Activated naive CD8-positive, alpha-beta T cell treated with anti-CD3 and anti-CD28 coated beads, Interleukin-2, amount 10 ng/mL, durations not matched to agents 7 days and 5 days (primary cell): ENCODE measurements around the gene TJP1. TPM values are rescaled to one million over a fixed set of nuclear protein-coding genes. Genes with fewer than 3 reads are reported as not detected.
"Not testable (repeated sequence)": the region's sequence is repeated elsewhere in the genome, so short reads cannot be mapped to it uniquely, and the experiment has no call there.

Experiments
- ATAC-seq: fragments of 150-1000 bp; cut with Tn5 transposase; one replicate; pipeline ENCODE4 v1.10.0; 2021; ENCODE audit warnings: low read depth, moderate library complexity
- POLR2A ChIA-PET: fragments of 350-600 bp; sonication (Branson Sonifier 250); formaldehyde crosslinking; loops from one replicate; lab custom pipeline; 2021; ENCODE audit warnings: antibody characterized with exemption; lab: Charles Lee
- DNase-seq: peaks from one replicate; pipeline ENCODE4 v3.0.0; 2021
- H3K27ac Mint-ChIP-seq: one replicate; pipeline ENCODE4 v1.8.0; 2022; ENCODE audit warnings: mild to moderate bottlenecking, mixed read lengths
- H3K27me3 Mint-ChIP-seq: one replicate; pipeline ENCODE4 v1.8.0; 2022; ENCODE audit warnings: mild to moderate bottlenecking, moderate library complexity, mixed read lengths
- H3K36me3 Mint-ChIP-seq: one replicate; pipeline ENCODE4 v1.8.0; 2021; ENCODE audit warnings: mild to moderate bottlenecking, mixed read lengths
- H3K4me1 Mint-ChIP-seq: one replicate; pipeline ENCODE4 v1.8.0; 2021; ENCODE audit warnings: mixed read lengths
- H3K4me3 Mint-ChIP-seq: one replicate; pipeline ENCODE4 v1.8.0; 2022; ENCODE audit warnings: mild to moderate bottlenecking, moderate library complexity, mixed read lengths
- H3K9me3 Mint-ChIP-seq: one replicate; pipeline ENCODE4 v1.8.0; 2021; ENCODE audit warnings: mixed read lengths
- total RNA-seq, 2 experiments: library from RNA; stranded (reverse); gene quantifications; one replicate each; pipeline ENCODE4 v1.2.3, GENCODE V29; 2021

The TJP1 gene
- total RNA-seq, 2 experiments from 2014 or later, result not detected

DNA sequence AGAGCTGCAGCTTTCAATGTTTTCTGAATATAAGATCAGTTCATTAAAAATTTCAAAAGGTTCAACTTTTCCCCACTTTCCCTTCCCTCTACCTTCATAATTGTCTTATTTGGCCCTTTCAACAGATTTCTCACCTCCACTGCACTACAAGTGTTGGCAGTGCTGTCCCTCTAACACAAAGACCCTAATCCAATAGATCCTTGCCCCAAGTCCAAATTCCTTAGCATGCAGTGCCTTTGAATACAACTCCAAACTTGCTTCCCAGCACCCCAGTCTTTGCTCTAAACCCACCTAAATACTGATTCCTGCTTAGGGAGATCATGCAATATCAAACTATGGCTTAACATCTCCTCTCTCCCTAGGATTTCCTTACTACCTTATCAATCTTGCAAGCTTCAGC is 43.9 kb downstream of the TJP1 start:
- H3K9me3 Mint-ChIP-seq, result no peaks in the 10 kb centered on the region
- no peak overlapping the region for H3K4me3 Mint-ChIP-seq
- no peaks in the 10 kb centered on the region for H3K4me1 Mint-ChIP-seq
- no peaks in the 10 kb centered on the region for H3K36me3 Mint-ChIP-seq
- H3K27ac Mint-ChIP-seq, result no peak overlapping the region
- ATAC-seq, result no peak
- DNase-seq, result no peak
- POLR2A ChIA-PET, result interaction anchor here (0.7 kb wide), 1 partner anchor 66 kb away, joined by 3 read pairs; no protein-coding TSS in a partner anchor
- H3K27me3 Mint-ChIP-seq, result peaks cover 24% of the 10 kb centered on the region

GRCh38 chr15:29776859-29777258 is 45.4 kb downstream of the TJP1 start:
- Mint-ChIP-seq H3K27ac (no peak overlapping the region), H3K27me3 (peaks cover 24% of the 10 kb centered on the region), H3K4me1 (no peaks in the 10 kb centered on the region), H3K9me3 (no peaks in the 10 kb centered on the region), H3K36me3 (no peaks in the 10 kb centered on the region), H3K4me3 (no peak overlapping the region)
- POLR2A ChIA-PET, result no interaction called here
- no peak for ATAC-seq
- no peak for DNase-seq

DNA sequence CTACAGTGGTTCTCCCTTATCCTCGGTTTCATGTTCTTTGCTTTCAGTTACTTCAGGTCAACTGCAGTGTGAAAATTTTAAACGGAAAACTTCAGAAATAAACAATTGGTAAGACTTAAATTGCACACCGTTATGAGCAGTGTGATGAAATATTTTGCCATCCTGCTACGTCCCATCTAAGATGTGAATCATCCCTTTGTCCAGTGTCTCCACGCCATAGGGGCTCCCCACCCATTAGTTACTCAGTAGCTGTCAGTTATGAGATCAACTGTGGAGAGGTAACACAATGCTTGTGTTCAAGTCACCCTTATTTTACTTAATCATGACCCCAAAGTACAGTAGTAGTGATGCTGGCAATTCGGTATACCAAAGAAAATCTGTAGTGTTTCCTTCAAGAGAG is 47.4 kb downstream of the TJP1 start:
- H3K9me3 Mint-ChIP-seq, result no peaks in the 10 kb centered on the region
- peaks cover 16% of the 10 kb centered on the region for H3K27me3 Mint-ChIP-seq
- no peak overlapping the region for H3K4me3 Mint-ChIP-seq
- ATAC-seq (no peak), DNase-seq (no peak)
- no peaks in the 10 kb centered on the region for H3K4me1 Mint-ChIP-seq
- H3K27ac Mint-ChIP-seq, result no peak overlapping the region
- H3K36me3 Mint-ChIP-seq, result no peaks in the 10 kb centered on the region
- POLR2A ChIA-PET, result no interaction called here

- Mint-ChIP-seq H3K4me1 (no peaks in the 10 kb centered on the region), H3K9me3 (no peaks in the 10 kb centered on the region), H3K36me3 (no peaks in the 10 kb centered on the region), H3K4me3 (no peak overlapping the region), H3K27ac (no peak overlapping the region), H3K27me3 (peaks cover 14% of the 10 kb centered on the region)
- ATAC-seq (no peak), DNase-seq (no peak)
- POLR2A ChIA-PET, result no interaction called here
Observed at GRCh38 chr15:29773816-29774215, 48.5 kb downstream of the TJP1 start.

GRCh38 chr15:29773000-29773399 is 49.3 kb downstream of the TJP1 start:
- POLR2A ChIA-PET, result no interaction called here
- DNase-seq (no peak), ATAC-seq (no peak)
- H3K36me3 Mint-ChIP-seq, result no peaks in the 10 kb centered on the region
- H3K27ac Mint-ChIP-seq, result no peak overlapping the region
- no peak overlapping the region for H3K4me3 Mint-ChIP-seq
- no peaks in the 10 kb centered on the region for H3K9me3 Mint-ChIP-seq
- peaks cover 10% of the 10 kb centered on the region for H3K27me3 Mint-ChIP-seq
- H3K4me1 Mint-ChIP-seq, result no peaks in the 10 kb centered on the region

DNA sequence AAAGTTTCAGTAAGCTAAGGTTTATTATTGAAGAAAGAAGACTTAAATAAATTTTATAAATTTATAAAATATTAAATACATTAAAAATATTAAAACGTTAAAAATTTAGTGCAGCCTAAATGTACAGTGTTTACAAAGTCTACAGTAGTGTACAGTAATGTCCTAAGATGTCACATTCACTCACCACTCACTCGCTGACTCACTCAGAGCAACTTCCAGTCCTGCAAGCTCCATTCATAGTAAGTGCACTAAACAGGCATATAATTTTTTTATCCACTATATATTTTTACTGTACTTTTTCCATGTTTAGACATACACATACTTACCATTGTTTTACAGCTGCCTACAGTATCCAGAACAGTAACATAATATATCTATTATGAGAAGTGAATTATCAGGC is 51.5 kb downstream of the TJP1 start:
- POLR2A ChIA-PET, result no interaction called here
- no peaks in the 10 kb centered on the region for H3K9me3 Mint-ChIP-seq
- no peak overlapping the region for H3K4me3 Mint-ChIP-seq
- ATAC-seq (no peak), DNase-seq (no peak)
- no peaks in the 10 kb centered on the region for H3K4me1 Mint-ChIP-seq
- H3K27me3 Mint-ChIP-seq, result peaks cover 12% of the 10 kb centered on the region
- no peaks in the 10 kb centered on the region for H3K36me3 Mint-ChIP-seq
- H3K27ac Mint-ChIP-seq, result no peak overlapping the region

GRCh38 chr15:29765898-29766527 is 56.3 kb downstream of the TJP1 start:
- POLR2A ChIA-PET, result no interaction called here
- Mint-ChIP-seq H3K36me3 (no peaks in the 10 kb centered on the region), H3K4me3 (no peak overlapping the region), H3K27ac (no peak overlapping the region), H3K4me1 (no peaks in the 10 kb centered on the region), H3K27me3 (peaks cover 23% of the 10 kb centered on the region), H3K9me3 (no peaks in the 10 kb centered on the region)
- no peak for ATAC-seq
- DNase-seq, result no peak

DNA sequence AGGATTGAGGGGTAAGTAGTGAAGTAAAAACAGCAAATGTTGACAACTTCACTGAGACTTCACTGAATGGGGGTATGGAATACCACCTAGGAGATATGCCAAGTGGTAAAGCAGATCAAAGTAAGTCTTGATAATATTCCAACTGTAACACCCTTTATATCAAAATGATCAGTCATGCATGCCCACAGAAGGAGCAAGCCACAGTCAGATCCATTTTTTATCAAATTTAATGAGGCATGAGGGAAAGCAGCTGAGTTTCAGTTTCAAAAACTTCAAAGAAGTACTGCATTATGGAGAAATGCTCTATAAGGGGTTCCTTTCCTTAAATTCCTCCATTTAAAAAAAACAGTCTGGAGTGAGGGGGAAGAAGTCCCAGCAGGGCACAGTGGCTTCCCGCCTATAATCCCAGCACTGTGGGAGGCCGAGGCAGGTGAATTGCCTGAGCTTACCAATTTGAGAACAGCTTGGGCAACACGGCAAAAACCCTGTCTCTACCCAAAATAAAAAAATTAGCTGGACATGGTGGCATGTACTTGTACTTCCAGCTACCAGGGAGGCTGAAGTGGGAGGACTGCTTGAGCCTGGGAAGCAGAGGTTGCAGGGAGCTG is 56.9 kb downstream of the TJP1 start:
- H3K27ac Mint-ChIP-seq, result no peak overlapping the region
- POLR2A ChIA-PET, result no interaction called here
- no peak for DNase-seq
- no peaks in the 10 kb centered on the region for H3K4me1 Mint-ChIP-seq
- H3K27me3 Mint-ChIP-seq, result peaks cover 23% of the 10 kb centered on the region
- H3K36me3 Mint-ChIP-seq, result no peaks in the 10 kb centered on the region
- no peaks in the 10 kb centered on the region for H3K9me3 Mint-ChIP-seq
- ATAC-seq, result no peak
- H3K4me3 Mint-ChIP-seq, result no peak overlapping the region

GRCh38 chr15:29759596-29759995 is 62.7 kb downstream of the TJP1 start:
- H3K27me3 Mint-ChIP-seq, result peaks cover 40% of the 10 kb centered on the region
- POLR2A ChIA-PET, result no interaction called here
- no peaks in the 10 kb centered on the region for H3K36me3 Mint-ChIP-seq
- H3K27ac Mint-ChIP-seq, result no peak overlapping the region
- no peak overlapping the region for H3K4me3 Mint-ChIP-seq
- no peaks in the 10 kb centered on the region for H3K9me3 Mint-ChIP-seq
- DNase-seq, result no peak
- ATAC-seq, result no peak
- no peaks in the 10 kb centered on the region for H3K4me1 Mint-ChIP-seq

DNA sequence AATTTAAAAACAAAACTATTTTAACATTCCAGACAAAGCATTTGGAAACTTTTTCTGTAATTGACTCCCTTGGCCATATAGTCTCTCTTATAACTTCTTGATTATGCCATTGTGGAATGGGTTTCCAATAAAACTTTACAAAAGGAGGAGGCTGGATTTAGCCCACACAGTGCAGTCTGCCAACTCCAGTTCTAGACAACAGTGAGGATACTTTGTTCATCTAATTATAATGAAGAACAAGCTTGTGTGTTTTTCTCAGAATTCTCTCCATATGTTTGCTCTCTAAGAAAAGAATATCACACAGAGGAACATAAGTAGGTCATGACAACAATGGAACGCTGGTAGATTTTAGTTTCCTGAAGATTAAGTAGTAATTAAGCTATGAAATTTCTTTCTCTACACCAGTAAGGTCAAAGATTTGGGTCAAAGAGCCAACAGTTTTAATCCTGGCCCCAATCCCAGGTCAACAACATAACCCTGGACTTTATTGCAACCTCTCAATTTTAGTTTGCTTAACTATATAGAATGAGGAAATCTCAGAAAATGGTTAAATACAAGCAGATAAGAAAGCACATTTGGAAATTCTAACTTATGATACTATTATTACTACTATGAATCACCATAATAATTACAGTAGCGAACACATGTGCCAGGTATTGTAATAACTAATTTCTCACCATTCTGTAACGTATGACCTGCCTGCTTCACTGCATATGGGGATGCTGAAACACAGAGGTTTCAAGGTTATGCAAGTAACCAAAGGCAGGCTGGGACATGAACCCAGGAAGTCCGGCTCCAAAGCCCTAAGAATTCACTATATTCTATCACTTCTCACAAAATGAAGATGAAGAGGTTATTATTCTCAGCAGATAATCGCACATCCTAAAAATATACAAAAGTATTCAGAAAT is 65.7 kb downstream of the TJP1 start:
- Mint-ChIP-seq H3K4me1 (no peaks in the 10 kb centered on the region), H3K27me3 (peaks cover 32% of the 10 kb centered on the region), H3K9me3 (no peaks in the 10 kb centered on the region), H3K36me3 (no peaks in the 10 kb centered on the region), H3K4me3 (no peak overlapping the region), H3K27ac (no peak overlapping the region)
- DNase-seq, result no peak
- POLR2A ChIA-PET, result no interaction called here
- ATAC-seq, result no peak

- not testable (repeated sequence) for H3K4me1 Mint-ChIP-seq, DNase-seq
- peaks cover 29% of the 10 kb centered on the region for H3K27me3 Mint-ChIP-seq
Observed at GRCh38 chr15:29754009-29754408, 68.3 kb downstream of the TJP1 start.

GRCh38 chr15:29753506-29753905 is 68.8 kb downstream of the TJP1 start:
- no peaks in the 10 kb centered on the region for H3K36me3 Mint-ChIP-seq
- H3K4me3 Mint-ChIP-seq, result no peak overlapping the region
- H3K27me3 Mint-ChIP-seq, result peaks cover 27% of the 10 kb centered on the region
- DNase-seq (no peak), ATAC-seq (no peak)
- H3K27ac Mint-ChIP-seq, result no peak overlapping the region
- POLR2A ChIA-PET, result no interaction called here
- no peaks in the 10 kb centered on the region for H3K4me1 Mint-ChIP-seq
- no peaks in the 10 kb centered on the region for H3K9me3 Mint-ChIP-seq

More at GRCh38 chr15:29754009-29754408, 68.3 kb downstream of the TJP1 start:
- H3K36me3 Mint-ChIP-seq, ATAC-seq, H3K9me3 Mint-ChIP-seq, POLR2A ChIA-PET, H3K27ac Mint-ChIP-seq, H3K4me3 Mint-ChIP-seq: not testable (repeated sequence)

GRCh38 chr15:29750754-29751153 is 71.5 kb downstream of the TJP1 start:
- Mint-ChIP-seq H3K36me3 (no peaks in the 10 kb centered on the region), H3K27me3 (peaks cover 11% of the 10 kb centered on the region), H3K4me3 (no peak overlapping the region), H3K27ac (no peak overlapping the region), H3K9me3 (no peaks in the 10 kb centered on the region), H3K4me1 (no peaks in the 10 kb centered on the region)
- no peak for ATAC-seq
- POLR2A ChIA-PET, result no interaction called here
- DNase-seq, result no peak
